Astrocyte (in vitro differentiated cells and primary cell): ENCODE measurements around the gene BASP1. TPM values are rescaled to one million over a fixed set of nuclear protein-coding genes. Genes with fewer than 3 reads are reported as not detected.

Source experiments
- DNase-seq: peaks from one replicate; pipeline ENCODE4 v3.0.0-alpha.2; 2010; ENCODE audit warnings: low read depth
- FAIRE-seq: peaks from 2 replicates; lab custom pipeline; 2011; peaks lifted over from hg19 to GRCh38; lab: Jason Lieb, UNC
- H2AFZ ChIP-seq: 2 replicates; pipeline ENCODE4 v1.6.0; 2012; ENCODE audit warnings: low read depth, low read length, inconsistent platforms
- H3K27ac ChIP-seq: 2 replicates; pipeline ENCODE4 v1.5.1; 2011; ENCODE audit warnings: low read depth, low read length, inconsistent platforms
- H3K27me3 ChIP-seq: 2 replicates; pipeline ENCODE4 v1.6.0; 2011; ENCODE audit warnings: low read length, inconsistent platforms; ENCODE audit not compliant: insufficient read depth
- H3K36me3 ChIP-seq: 2 replicates; pipeline ENCODE4 v1.5.1; 2011; ENCODE audit warnings: low read length, inconsistent platforms; ENCODE audit not compliant: insufficient read depth
- H3K4me1 ChIP-seq: 2 replicates; pipeline ENCODE4 v1.5.1; 2011; ENCODE audit warnings: low read length, inconsistent platforms; ENCODE audit not compliant: insufficient read depth
- H3K4me2 ChIP-seq: 2 replicates; pipeline ENCODE4 v1.6.0; 2012; ENCODE audit warnings: low read length, inconsistent platforms
- H3K4me3 ChIP-seq: 2 replicates; pipeline ENCODE4 v1.5.1; 2011; ENCODE audit warnings: low read depth, mild to moderate bottlenecking, low read length, inconsistent platforms; ENCODE audit not compliant: insufficient read depth
- H3K79me2 ChIP-seq: 2 replicates; pipeline ENCODE4 v1.6.0; 2012; ENCODE audit warnings: mild to moderate bottlenecking, low read length, inconsistent platforms; ENCODE audit not compliant: insufficient read depth
- H3K9ac ChIP-seq: 2 replicates; pipeline ENCODE4 v1.6.0; 2012; ENCODE audit warnings: mild to moderate bottlenecking, low read length, inconsistent platforms
- H3K9me3 ChIP-seq: 2 replicates; pipeline ENCODE4 v1.5.1; 2012; ENCODE audit warnings: low read depth, mild to moderate bottlenecking, low read length, inconsistent platforms; ENCODE audit not compliant: insufficient read depth
- H4K20me1 ChIP-seq: 2 replicates; pipeline ENCODE4 v1.6.0; 2012; ENCODE audit warnings: low read length, inconsistent platforms; ENCODE audit not compliant: insufficient read depth
- H3K27ac Mint-ChIP-seq: one replicate; pipeline ENCODE4 v1.8.0; 2021; ENCODE audit warnings: mild to moderate bottlenecking, mixed read lengths; ENCODE audit not compliant: unreplicated experiment
- H3K27me3 Mint-ChIP-seq: one replicate; pipeline ENCODE4 v1.8.0; 2021; ENCODE audit warnings: low read depth, mixed read lengths; ENCODE audit not compliant: unreplicated experiment
- H3K36me3 Mint-ChIP-seq: one replicate; pipeline ENCODE4 v1.8.0; 2021; ENCODE audit warnings: low read depth, mixed read lengths; ENCODE audit not compliant: unreplicated experiment
- H3K4me1 Mint-ChIP-seq: one replicate; pipeline ENCODE4 v1.8.0; 2021; ENCODE audit warnings: low read depth, mixed read lengths; ENCODE audit not compliant: unreplicated experiment
- H3K4me3 Mint-ChIP-seq: one replicate; pipeline ENCODE4 v1.8.0; 2021; ENCODE audit warnings: mild to moderate bottlenecking, moderate library complexity, mixed read lengths; ENCODE audit not compliant: unreplicated experiment
- H3K9me3 Mint-ChIP-seq: one replicate; pipeline ENCODE4 v1.8.0; 2021; ENCODE audit warnings: mild to moderate bottlenecking, mixed read lengths; ENCODE audit not compliant: unreplicated experiment
- CTCF ChIP-seq: IDR thresholded peaks from 2 replicates; pipeline ENCODE4 v1.5.1; 2011; ENCODE audit warnings: low read depth, mild to moderate bottlenecking, inconsistent platforms, low read length, moderate library complexity; ENCODE audit not compliant: insufficient read depth
- EZH2 ChIP-seq: IDR thresholded peaks from 2 replicates; pipeline ENCODE4 v1.6.1; 2012; ENCODE audit warnings: mild to moderate bottlenecking, low read length, inconsistent platforms; ENCODE audit not compliant: insufficient read depth
- total RNA-seq: library from RNA; stranded (reverse); gene quantifications from 2 replicates; pipeline ENCODE4 v1.2.1, GENCODE V29; 2021

Gene BASP1
- total RNA-seq, 1 donor from 2014 or later, result 273 TPM

DNA sequence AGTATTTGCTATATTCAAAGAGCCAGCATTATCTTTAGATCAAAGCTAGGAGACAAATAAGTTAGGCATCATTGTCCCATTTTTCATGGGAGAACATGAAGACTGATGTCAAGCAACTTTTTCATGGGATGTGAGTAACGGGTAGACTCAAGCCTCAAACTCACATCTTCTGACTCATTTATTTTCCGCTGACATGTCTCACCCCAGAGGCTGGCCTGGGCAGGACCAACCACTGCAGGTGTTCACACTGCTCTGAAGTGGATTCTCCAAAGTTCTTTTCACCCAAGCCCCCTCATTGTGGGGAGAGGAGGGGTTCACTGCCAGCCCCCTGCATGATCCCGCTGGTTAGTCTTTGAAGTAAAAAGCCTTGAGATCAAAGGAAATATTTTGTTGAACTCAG is 34.9 kb upstream of the BASP1 start:
- Histone ChIP-seq H3K4me2 (no peak overlapping the region), H3K9me3 (no peaks in the 10 kb centered on the region), H3K36me3 (no peaks in the 10 kb centered on the region), H3K4me1 (peaks cover 35% of the 10 kb centered on the region), H2AFZ (no peak overlapping the region), H3K27ac (peak overlapping the region; percentile 88), H4K20me1 (no peaks in the 10 kb centered on the region), H3K79me2 (no peaks in the 10 kb centered on the region), H3K4me3 (no peak overlapping the region), H3K9ac (peak overlapping the region; percentile 47), H3K27me3 (no peaks in the 10 kb centered on the region)
- Mint-ChIP-seq H3K4me1 (peaks cover 60% of the 10 kb centered on the region), H3K9me3 (peaks cover 1% of the 10 kb centered on the region), H3K36me3 (no peaks in the 10 kb centered on the region), H3K27me3 (no peaks in the 10 kb centered on the region), H3K27ac (peak overlapping the region; percentile 99), H3K4me3 (peak overlapping the region; percentile 57)
- FAIRE-seq (peak; percentile 13), DNase-seq (peak; percentile 67)
- no peak for TF ChIP-seq CTCF
- TF ChIP-seq EZH2, result no peak

GRCh38 chr5:17182981-17183380 is 34.5 kb upstream of the BASP1 start:
- H3K27me3 Mint-ChIP-seq, result no peaks in the 10 kb centered on the region
- Histone ChIP-seq H2AFZ (no peak overlapping the region), H3K4me3 (no peak overlapping the region), H4K20me1 (no peaks in the 10 kb centered on the region), H3K27me3 (no peaks in the 10 kb centered on the region), H3K9me3 (no peaks in the 10 kb centered on the region), H3K79me2 (no peaks in the 10 kb centered on the region), H3K36me3 (no peaks in the 10 kb centered on the region), H3K9ac (no peak overlapping the region), H3K27ac (peak overlapping the region; percentile 88), H3K4me1 (peaks cover 40% of the 10 kb centered on the region), H3K4me2 (no peak overlapping the region)
- peaks cover 60% of the 10 kb centered on the region for H3K4me1 Mint-ChIP-seq
- H3K36me3 Mint-ChIP-seq, result no peaks in the 10 kb centered on the region
- peak; percentile 49 for DNase-seq
- no peak overlapping the region for H3K4me3 Mint-ChIP-seq
- no peak for TF ChIP-seq EZH2
- no peak for TF ChIP-seq CTCF
- H3K27ac Mint-ChIP-seq, result no peak overlapping the region
- H3K9me3 Mint-ChIP-seq, result peaks cover 1% of the 10 kb centered on the region
- FAIRE-seq, result no peak

- Histone ChIP-seq H3K27me3 (no peaks in the 10 kb centered on the region), H3K4me1 (peaks cover 42% of the 10 kb centered on the region), H3K4me3 (no peak overlapping the region), H4K20me1 (no peaks in the 10 kb centered on the region), H3K4me2 (no peak overlapping the region), H2AFZ (no peak overlapping the region), H3K9me3 (no peaks in the 10 kb centered on the region), H3K79me2 (no peaks in the 10 kb centered on the region), H3K27ac (no peak overlapping the region), H3K9ac (no peak overlapping the region), H3K36me3 (no peaks in the 10 kb centered on the region)
- no peak overlapping the region for H3K27ac Mint-ChIP-seq
- FAIRE-seq (no peak), DNase-seq (no peak)
- H3K4me1 Mint-ChIP-seq, result peaks cover 54% of the 10 kb centered on the region
- H3K36me3 Mint-ChIP-seq, result no peaks in the 10 kb centered on the region
- peaks cover 1% of the 10 kb centered on the region for H3K9me3 Mint-ChIP-seq
- TF ChIP-seq EZH2 (no peak), CTCF (no peak)
- no peaks in the 10 kb centered on the region for H3K27me3 Mint-ChIP-seq
- no peak overlapping the region for H3K4me3 Mint-ChIP-seq
These were observed 33.6 kb upstream of the BASP1 start for GRCh38 chr5:17183831-17184230.
